Activated T-cell treated with anti-CD3 and anti-CD28 coated beads for 48 hours (primary cell): Measurements from ENCODE around the gene TMEM187.
"Not testable (repeated sequence)": the region's sequence is repeated elsewhere in the genome, so short reads cannot be mapped to it uniquely, and the experiment has no call there.

Experiments
- DNase-seq: peaks from one replicate; pipeline ENCODE4 v3.0.0-alpha.2; 2020; ENCODE audit warnings: low read depth

TMEM187 gene

GRCh38 chrX:153971450-153972367 lies 845 bp upstream of the TMEM187 start, which contains the start of gene HCFC1:
TSS of gene HCFC1 (minus strand) at chrX:153971818. CDS start at chrX:153970840, 978 bp downstream.
- peak; percentile 81 for DNase-seq

GRCh38 chrX:153973127-153974002 lies 811 bp downstream of the TMEM187 start:
- DNase-seq: no peak

GRCh38 chrX:153974003-153974725 lies 1.6 kb downstream of the TMEM187 start:
- no peak for DNase-seq

DNA sequence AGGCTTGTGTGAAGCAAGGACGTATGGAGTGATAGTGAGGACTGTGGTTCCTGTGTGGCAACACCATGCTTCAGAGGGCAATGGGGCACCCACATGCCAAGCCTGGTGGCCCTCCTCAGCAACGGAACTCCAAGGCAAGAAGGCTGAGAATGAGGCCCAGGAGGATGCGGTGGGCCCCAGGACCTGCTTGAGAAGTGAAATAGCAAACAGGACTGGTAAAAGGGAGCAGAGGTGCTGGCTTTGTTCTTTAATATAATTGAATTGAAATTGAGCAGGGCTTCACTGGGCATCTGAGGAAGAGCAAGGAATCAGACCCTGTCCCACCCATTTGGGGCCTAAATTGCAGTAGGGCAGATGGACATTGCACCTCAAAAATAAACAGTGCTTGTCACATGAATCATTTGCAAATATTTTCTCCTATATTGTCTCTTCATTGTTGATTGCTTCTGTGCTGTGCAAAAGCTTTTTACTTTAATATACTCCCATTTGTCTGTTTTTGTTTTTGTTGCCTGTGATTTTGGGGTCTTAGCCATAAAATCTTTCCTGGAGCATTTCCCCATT lies 2.3 kb downstream of the TMEM187 start:
- DNase-seq: no peak

DNA sequence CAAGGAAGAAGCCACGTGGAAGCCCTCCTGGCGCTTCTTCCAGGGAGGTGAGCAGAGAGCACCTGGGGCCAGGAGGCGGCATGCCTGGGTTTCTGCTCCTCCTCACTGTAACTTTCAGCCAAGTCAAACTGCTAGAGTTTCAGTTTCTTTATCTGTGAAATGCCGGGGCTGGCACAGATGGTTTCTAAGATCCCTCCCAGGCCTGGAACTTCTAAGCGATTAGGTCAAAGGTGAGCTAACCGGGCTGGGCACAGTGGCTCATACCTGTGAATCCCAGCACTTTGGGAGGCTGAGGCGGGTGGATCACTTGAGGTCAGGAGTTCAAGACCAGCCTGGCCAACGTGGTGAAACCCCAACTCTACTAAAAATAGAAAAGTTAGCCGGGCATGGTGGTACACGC lies 7.8 kb downstream of the TMEM187 start:
- DNase-seq: not testable (repeated sequence)

DNA sequence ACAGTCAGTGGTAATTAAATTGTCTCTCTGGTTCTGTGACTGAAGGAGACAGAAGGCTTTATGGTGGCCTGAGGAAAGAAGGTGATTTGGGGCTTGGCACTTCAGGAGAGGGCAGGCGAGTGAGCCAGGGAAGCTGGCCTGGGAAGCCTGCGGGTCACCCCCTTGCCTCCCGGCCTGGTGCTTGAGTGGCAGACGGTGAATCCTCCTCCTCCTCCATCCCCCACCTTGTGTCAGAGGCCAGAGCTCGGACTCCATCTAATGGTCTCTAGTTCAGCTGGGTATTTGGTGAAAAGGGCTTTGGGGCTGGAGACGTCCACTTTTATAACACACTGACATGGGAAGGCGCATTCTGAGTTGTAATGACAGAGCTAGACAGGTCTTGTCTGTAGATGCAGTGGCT lies 8.7 kb downstream of the TMEM187 start:
- no peak for DNase-seq

DNA sequence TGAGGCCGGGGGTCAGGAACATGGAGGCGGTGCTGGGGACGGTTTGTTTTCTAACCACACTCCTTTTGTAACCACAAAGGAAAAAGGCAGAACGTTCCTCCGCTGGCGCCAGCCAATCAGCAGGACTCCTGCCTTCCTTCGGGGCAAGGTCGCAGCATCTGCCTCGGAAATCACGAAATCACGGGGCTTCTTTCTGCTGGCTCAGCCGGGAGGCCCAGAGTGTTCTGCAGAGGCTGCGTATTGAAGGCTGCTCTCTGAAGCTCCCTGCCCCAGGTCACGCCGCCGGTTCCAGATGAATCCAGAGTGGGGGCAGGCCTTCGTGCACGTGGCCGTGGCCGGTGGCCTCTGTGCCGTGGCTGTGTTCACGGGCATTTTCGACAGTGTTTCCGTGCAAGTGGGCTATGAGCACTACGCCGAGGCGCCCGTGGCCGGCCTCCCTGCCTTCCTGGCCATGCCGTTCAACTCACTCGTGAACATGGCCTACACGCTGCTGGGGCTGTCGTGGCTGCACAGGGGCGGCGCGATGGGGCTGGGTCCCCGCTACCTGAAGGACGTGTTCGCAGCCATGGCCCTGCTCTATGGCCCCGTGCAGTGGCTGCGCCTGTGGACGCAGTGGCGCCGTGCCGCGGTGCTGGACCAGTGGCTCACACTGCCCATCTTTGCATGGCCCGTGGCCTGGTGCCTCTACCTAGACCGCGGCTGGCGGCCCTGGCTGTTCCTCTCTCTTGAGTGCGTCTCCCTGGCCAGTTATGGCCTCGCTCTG lies 9.4 kb downstream of the TMEM187 start:
- no peak for DNase-seq

DNA sequence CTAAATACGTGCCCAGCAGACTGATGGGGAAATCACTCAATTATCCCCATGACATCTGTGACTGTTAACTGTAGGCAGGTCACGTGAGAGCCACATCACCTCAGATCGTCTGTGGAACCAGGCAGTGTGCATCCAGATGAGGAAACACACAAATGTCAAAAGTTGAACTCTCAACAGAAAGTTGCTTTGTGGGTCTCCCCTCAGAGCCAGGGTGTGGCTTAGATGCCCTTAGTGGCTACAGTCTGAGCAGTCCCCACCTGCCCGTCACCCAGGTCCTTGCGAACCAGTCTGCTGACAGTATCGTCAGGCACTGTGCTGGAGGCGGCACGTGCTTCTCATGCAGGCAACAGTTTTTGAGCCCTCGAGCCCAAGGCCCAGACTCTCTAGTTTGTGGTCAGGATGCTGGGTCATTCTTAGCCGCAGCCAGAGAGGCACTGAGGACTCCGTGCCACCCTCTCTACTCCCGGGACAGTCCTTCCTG lies 10.8 kb downstream of the TMEM187 start:
- DNase-seq: no peak

DNA sequence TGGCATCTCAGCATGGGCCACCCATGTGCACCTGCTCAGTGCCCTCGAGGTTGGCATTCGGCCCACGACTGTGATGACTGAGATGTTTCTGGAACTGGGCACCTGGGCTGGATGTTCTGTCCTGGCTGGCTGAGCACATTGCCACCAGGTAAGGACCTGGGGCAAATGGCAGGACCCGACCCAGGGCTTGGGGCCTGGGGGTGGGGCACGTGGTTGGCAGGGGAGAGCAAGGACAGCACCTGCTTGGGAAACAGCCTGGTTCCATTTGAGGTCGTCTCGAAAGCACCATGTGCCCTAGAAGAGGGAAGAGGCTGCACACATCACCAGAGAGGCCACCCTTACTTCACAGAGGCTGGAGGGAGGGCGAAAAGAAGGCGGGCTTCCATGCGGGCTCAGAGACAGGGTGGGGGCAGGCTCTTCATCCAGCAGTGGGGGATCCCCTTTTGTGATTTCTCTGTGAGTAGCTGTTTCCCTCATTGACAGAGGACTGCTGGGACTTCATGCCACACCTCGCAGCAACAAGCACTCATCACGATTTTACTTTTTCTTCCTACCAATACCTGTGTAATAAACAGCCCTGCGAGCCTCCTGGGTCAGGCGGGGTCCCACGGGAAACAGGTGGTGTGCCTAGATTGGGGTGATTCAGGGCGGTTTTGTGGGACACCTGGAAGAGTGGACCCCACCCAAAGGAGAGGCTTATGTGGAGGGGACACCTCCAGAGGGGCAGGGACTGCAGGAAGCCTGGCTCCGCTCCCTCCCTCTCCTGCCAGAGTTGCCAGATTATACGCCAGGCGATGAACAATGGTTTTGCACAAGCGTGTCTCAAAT lies 12.0 kb downstream of the TMEM187 start:
- DNase-seq: no peak

GRCh38 chrX:153988493-153988892 lies 15.9 kb downstream of the TMEM187 start:
- no peak for DNase-seq

DNA sequence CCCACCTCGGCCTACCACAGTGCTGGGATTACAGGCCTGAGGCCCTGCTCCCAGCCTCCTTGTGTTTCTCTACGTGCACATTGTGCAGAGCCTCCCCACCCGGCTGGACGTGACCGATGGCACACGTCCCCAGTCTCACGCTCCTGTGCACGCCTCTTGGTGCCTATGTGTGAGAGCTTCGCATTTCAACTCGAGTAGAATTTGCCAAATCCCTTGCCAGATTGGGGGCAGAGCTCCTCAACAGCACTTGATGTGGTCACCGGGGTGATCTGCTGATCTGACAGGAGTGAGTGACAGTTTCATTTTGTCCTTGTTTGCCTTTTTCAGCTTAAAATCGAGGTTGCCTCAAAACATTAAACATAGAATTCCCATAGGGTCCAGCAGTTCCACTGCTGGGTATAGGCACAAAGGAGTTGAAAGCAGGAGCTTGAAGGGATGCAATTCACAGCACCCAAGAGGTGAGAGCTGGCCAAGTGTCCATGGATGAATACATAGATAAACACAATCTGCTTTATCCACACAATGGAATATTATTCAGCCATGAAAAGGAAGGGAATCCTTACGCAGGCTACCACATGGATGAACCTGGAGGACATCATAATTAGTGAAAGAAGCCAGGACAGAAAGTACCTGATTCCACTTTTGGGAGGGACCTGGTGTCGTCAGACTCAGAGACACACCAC lies 17.6 kb downstream of the TMEM187 start:
- DNase-seq: no peak

- no peak for DNase-seq
Measured at GRCh38 chrX:153991013-153991580, 18.5 kb downstream of the TMEM187 start.

DNA sequence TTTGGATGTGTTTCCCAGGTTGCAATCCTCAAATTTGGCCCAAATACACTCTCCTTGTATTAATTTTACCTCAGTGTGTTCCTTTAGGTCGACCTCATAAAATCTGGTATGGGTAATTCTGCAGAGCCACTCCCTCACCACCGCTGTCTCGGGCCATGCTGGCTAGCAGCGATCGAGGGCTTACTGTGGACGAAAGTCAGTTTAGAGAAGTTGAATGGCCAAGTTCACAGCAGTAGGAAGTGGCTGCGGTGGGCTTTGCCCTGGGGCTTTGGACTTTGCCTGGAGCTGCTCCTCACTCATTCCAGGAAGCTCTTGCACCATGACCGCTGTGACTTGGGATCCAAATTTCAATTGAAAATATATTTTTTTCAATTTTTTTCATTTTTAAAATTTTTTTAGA lies 19.6 kb downstream of the TMEM187 start:
- no peak for DNase-seq

GRCh38 chrX:153993079-153993478 lies 20.5 kb downstream of the TMEM187 start:
- DNase-seq: no peak

GRCh38 chrX:153993978-153994377 lies 21.4 kb downstream of the TMEM187 start:
- DNase-seq: no peak

DNA sequence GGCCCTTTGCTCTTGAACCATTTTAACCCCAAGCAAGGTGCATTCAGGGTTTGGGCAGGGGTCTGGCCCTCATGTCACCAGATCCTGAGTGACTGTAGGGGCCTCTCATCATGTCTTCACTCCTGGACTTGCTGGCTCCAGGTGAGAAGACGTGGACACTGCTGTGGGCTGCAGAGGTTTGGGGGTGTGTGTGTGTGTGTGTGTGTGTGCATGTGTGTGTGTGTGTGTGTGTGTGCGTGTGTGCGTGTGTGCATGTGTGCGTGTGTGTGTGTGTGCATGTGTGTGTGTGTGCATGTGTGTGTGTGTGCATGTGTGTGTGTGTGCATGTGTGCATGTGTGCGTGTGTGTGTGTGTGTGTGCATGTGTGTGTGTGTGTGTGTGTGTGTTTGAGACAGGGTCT lies 21.8 kb downstream of the TMEM187 start:
- not testable (repeated sequence) for DNase-seq

DNA sequence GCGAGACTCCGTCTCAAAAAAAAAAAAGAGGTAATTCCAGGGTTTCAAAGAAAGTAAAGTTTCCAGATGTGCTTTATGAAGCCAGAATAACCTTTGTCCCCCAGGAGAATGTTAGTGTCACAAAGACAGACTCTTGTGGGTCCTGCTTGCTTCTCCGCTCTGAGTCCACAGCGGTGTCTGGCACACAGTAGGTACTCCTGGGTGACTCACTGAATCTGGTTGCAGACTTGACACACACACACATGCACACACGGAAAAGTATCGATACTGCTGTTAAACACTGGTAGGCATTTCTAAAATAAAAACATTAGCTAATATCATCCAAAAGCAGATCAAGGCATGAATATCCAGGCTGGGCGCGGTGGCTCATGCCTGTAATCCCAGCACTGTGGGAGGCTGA lies 22.9 kb downstream of the TMEM187 start:
- no peak for DNase-seq

DNA sequence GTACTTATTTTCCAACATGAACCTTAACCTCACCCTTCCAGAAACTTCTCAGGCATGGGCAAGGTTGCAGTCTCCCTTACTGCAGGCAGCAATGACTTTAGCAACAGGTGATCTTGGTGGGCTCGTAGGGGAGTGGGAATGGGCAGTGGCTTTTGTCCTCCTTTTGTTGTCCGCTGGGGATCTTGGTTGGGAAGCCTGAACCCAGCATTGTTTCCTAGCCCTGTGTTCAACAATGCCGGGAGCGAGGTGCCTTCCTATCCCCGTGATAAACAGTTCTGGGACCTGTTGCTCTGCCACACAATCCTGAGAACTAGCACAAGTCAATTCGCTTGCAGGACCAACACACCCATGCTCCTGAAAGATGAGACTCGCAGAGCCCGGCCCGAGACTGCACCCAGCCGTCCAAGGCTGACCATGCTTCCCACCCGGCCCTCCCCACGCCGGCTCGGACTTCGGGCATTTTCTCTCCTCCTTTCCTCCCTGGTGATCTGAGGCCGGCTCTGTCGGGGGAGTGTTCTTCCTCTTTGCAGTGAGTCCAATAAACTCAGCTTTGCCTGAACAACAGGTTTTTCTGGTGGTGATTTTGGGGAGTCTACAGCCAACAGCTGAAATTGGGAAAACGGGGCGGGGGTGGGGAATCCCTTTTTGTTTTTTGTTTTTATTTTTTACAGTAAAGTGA lies 26.9 kb downstream of the TMEM187 start:
- no peak for DNase-seq
